ENCODE results near the gene NAGS.
A peak's percentile ranks its signal among the peaks of the same experiment; 100 is the strongest.
"Not testable (repeated sequence)": the region's sequence is repeated elsewhere in the genome, so short reads cannot be mapped to it uniquely, and the experiment has no call there.

The NAGS gene

GRCh38 chr17:44007346-44008204 is 3.2 kb downstream of the NAGS start:
- DNase-seq (ENCODE audit: low read depth) = no peak

GRCh38 chr17:44008205-44008909 is 3.9 kb downstream of the NAGS start:
- DNase-seq (ENCODE audit: low read depth) = no peak

- DNase-seq (ENCODE audit: low read depth) = no peak
These were observed 6.7 kb downstream of the NAGS start for GRCh38 chr17:44010966-44011647.

GRCh38 chr17:44011876-44012275 is 7.5 kb downstream of the NAGS start:
- DNase-seq (ENCODE audit: low read depth) = no peak

- no peak for DNase-seq (ENCODE audit: low read depth)
These were observed 8.0 kb downstream of the NAGS start for GRCh38 chr17:44012391-44012790.

GRCh38 chr17:44012874-44013273 is 8.5 kb downstream of the NAGS start:
- DNase-seq (ENCODE audit: low read depth) = no peak

- DNase-seq (ENCODE audit: low read depth) = no peak
These were observed 9.7 kb downstream of the NAGS start for GRCh38 chr17:44014133-44014436.

- DNase-seq (ENCODE audit: low read depth) = peak; percentile 75
These were observed 10.2 kb downstream of the NAGS start, which contains the start of gene TMEM101 for GRCh38 chr17:44014437-44015172. TMEM101 (minus strand) TSS chr17:44014963; CDS start chr17:44014952, 11 bp downstream.

- DNase-seq (ENCODE audit: low read depth) = not testable (repeated sequence)
These were observed 16.8 kb downstream of the NAGS start for GRCh38 chr17:44021227-44021626.

- DNase-seq (ENCODE audit: low read depth) = no peak
These were observed 17.8 kb downstream of the NAGS start for GRCh38 chr17:44022246-44022645.

- no peak for DNase-seq (ENCODE audit: low read depth)
These were observed 19.3 kb downstream of the NAGS start for GRCh38 chr17:44023545-44024270.

GRCh38 chr17:44024271-44024663 is 19.8 kb downstream of the NAGS start:
- DNase-seq (ENCODE audit: low read depth) = no peak

GRCh38 chr17:44024853-44025252 is 20.4 kb downstream of the NAGS start:
- DNase-seq (ENCODE audit: low read depth) = no peak

- DNase-seq (ENCODE audit: low read depth) = no peak
These were observed 25.3 kb downstream of the NAGS start for GRCh38 chr17:44029736-44030135.

GRCh38 chr17:44030482-44030881 is 26.1 kb downstream of the NAGS start:
- no peak for DNase-seq (ENCODE audit: low read depth)

GRCh38 chr17:44033861-44034408 is 29.5 kb downstream of the NAGS start:
- DNase-seq (ENCODE audit: low read depth) = no peak

- not testable (repeated sequence) for DNase-seq (ENCODE audit: low read depth)
These were observed 30.3 kb downstream of the NAGS start for GRCh38 chr17:44034688-44035087.

GRCh38 chr17:44037471-44037870 is 33.0 kb downstream of the NAGS start:
- DNase-seq (ENCODE audit: low read depth) = no peak

GRCh38 chr17:44038604-44039011 is 34.2 kb downstream of the NAGS start:
- no peak for DNase-seq (ENCODE audit: low read depth)

- no peak for DNase-seq (ENCODE audit: low read depth)
These were observed 35.6 kb downstream of the NAGS start for GRCh38 chr17:44039829-44040635.

Measured in stimulated activated CD8-positive, alpha-beta memory T cell treated with anti-CD3 and anti-CD28 coated beads, Interleukin-15, amount 100 ng/mL, for 1 hour (primary cell).